ENCODE results near the gene KCNK2. TPM values are rescaled to one million over a fixed set of nuclear protein-coding genes. Genes with fewer than 3 reads are reported as not detected.

The KCNK2 gene
- total and polyA plus RNA-seq, 2 of the 4 experiments (the other 2 are of a cell fraction): 45.9 to 86.9 TPM

DNA sequence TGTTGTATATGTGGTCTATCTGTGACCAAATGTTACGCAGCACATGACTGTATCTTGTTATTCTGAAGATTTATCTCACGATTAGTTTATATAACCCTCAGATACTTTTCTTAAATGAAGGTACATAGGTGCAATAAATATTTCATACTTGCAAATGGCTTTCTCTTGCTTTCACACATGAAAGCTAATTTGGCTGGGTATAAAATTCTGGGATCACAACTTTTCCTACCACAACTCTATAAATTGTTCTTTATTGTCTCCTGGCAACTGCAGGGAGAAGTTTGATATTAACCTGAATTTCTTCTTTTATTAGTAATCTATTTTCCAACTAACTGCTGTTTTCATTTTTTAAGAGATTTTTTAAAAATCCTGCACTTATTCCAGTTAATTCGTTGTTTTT lies 58.9 kb downstream of the KCNK2 start:
- Histone ChIP-seq H4K20me1 (ENCODE audit: insufficient read depth, low read length) (no peaks in the 10 kb centered on the region), H4K8ac (ENCODE audit: low read depth in 2 of 2, low read length in 2 of 2) (no peak overlapping the region), H3K9ac (ENCODE audit: low read depth, low read length) (no peak overlapping the region), H2AK5ac (ENCODE audit: low read depth, low read length) (no peak overlapping the region), H4K91ac (ENCODE audit: insufficient read depth, low read depth, low read length) (no peak overlapping the region), H3K23ac (ENCODE audit: low read depth, low read length) (no peak overlapping the region), H3K56ac (ENCODE audit: extremely low read depth, insufficient read depth, low read length) (no peak overlapping the region), H3K4me1 (ENCODE audit: control insufficient read depth, insufficient read depth, low read length) (no peaks in the 10 kb centered on the region), H3K27me3 (ENCODE audit: control insufficient read depth, insufficient read depth, low read length) (no peaks in the 10 kb centered on the region), H3K27ac (ENCODE audit: insufficient read depth, low read length) (no peak overlapping the region), H3K79me1 (ENCODE audit: low read depth in 1 of 2, low read length in 2 of 2) (no peaks in the 10 kb centered on the region; a peak in 1 of 4 replicates), H3K4me2 (ENCODE audit: low read depth, low read length) (no peak overlapping the region), H2AFZ (replicated peaks; ENCODE audit: low read length, poor library complexity) (no peak overlapping the region), H3K9me1 (ENCODE audit: insufficient read depth, low read length) (no peaks in the 10 kb centered on the region), H4K5ac (ENCODE audit: low read depth, low read length) (no peak overlapping the region), H2BK20ac (ENCODE audit: low read depth, low read length) (no peak overlapping the region), H3K9me3 (ENCODE audit: control insufficient read depth, insufficient read depth, low read length) (peaks cover 2% of the 10 kb centered on the region; the same call in 1 of the 2 replicates), H2BK120ac (ENCODE audit: low read depth, low read length) (no peak overlapping the region), H3K4ac (ENCODE audit: low read depth, low read length) (no peak overlapping the region), H3K18ac (ENCODE audit: low read depth, low read length) (no peak overlapping the region), H3K14ac (replicated peaks; ENCODE audit: low read depth, low read length) (no peak overlapping the region), H2AK9ac (replicated peaks; ENCODE audit: low read depth, low read length, poor library complexity) (no peak overlapping the region), H3K36me3 (ENCODE audit: control insufficient read depth, insufficient read depth, low read length) (no peaks in the 10 kb centered on the region), H2BK15ac (ENCODE audit: low read depth, low read length) (no peak overlapping the region), H2BK5ac (ENCODE audit: low read depth, low read length, poor library complexity, severe bottlenecking) (no peak overlapping the region), H3K4me3 (ENCODE audit: insufficient read depth, low read depth, low read length) (no peak overlapping the region)
- no TSS peak for BruUV-seq (replicated peaks)
- ATAC-seq (ENCODE audit: low read depth) (no peak), DNase-seq (no peak)
- TF ChIP-seq CHD1 (IDR thresholded peaks at IDR 0.05; ENCODE audit: low read depth, low read length): no peak
- TF ChIP-seq MAZ (IDR thresholded peaks at IDR 0.05; ENCODE audit: borderline replicate concordance, low read depth, low read length): no peak
- CTCF ChIA-PET: no interaction called here
- intact Hi-C loops (cut with micrococcal nuclease): loop anchor here (10.0 kb wide), 1 partner anchor 807 kb away; no protein-coding TSS in a partner anchor
- dilution Hi-C loops (cut with HindIII; ENCODE audit: low sequenced_read_pairs, unreplicated experiment): no loop called here
- POLR2A ChIA-PET (ENCODE audit: unreplicated experiment): no interaction called here
- WGBS, 2 experiments (ENCODE audit: extremely low coverage in 2 of 2, insufficient read length in 1 of 2): no CpG with 5 or more reads among the region's 3 CpGs
- in situ Hi-C loops (cut with MboI; ENCODE audit: low sequenced_read_pairs): no loop called here
